Measurements from ENCODE around the gene SPATA17.

Gene SPATA17

GRCh38 chr1:217599154-217599553 lies 32.0 kb upstream of the SPATA17 start:
- Histone ChIP-seq H3K9me3 (ENCODE audit: severe bottlenecking) (no peaks in the 10 kb centered on the region), H3K4me3 (ENCODE audit: low read depth, low read length) (no peak overlapping the region), H3K36me3 (no peaks in the 10 kb centered on the region; the same call in 1 of the 2 replicates), H3K27ac (no peak overlapping the region), H3K27me3 (ENCODE audit: insufficient read depth, low read depth, severe bottlenecking) (no peaks in the 10 kb centered on the region)
- DNase-seq = no peak
- TF ChIP-seq CTCF (IDR thresholded peaks at IDR 0.05; ENCODE audit: low read depth, low read length) = no peak

DNA sequence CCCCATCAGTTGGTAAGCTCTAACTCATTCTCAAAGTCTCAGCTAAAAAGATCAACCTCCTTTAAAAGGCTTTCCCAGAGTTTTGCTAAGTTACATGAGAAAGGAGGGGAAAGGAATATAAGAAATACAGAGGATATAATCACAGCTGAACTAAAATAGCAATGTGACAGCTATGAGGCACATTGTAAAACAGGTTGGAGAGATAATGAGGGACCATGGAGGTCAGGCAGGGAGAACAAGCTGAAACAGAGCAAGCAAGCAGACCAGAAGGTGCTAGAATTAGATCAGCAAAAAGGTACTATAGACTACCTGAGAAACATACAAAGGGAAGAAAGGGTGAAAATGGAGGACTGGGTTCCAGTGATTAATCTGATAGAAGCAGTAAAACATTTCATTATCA lies 28.8 kb upstream of the SPATA17 start:
- TF ChIP-seq CTCF (IDR thresholded peaks at IDR 0.05; ENCODE audit: low read depth, low read length) = no peak
- Histone ChIP-seq H3K4me3 (ENCODE audit: low read depth, low read length) (no peak overlapping the region), H3K27ac (no peak overlapping the region), H3K9me3 (ENCODE audit: severe bottlenecking) (no peaks in the 10 kb centered on the region), H3K27me3 (ENCODE audit: insufficient read depth, low read depth, severe bottlenecking) (no peaks in the 10 kb centered on the region), H3K36me3 (peaks cover 7% of the 10 kb centered on the region)
- DNase-seq = no peak

DNA sequence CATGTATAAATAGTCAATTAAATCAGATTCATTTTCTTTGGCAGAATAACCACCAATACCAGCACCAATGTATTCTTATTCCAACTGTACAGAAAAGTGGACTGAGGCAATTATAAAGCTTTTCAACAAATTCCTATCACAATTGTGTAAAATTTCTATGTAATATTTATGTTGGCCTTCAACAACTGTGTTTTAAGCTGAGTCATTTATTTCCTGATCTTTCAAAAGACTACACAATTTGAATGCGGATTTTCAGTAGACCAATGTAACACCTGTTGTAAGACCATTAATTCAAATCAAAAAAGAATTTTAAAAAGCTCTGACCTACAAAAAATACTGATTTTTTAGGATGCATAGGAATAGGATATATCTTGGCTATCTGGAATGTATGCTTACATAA lies 25.8 kb upstream of the SPATA17 start:
- TF ChIP-seq CTCF (IDR thresholded peaks at IDR 0.05; ENCODE audit: low read depth, low read length) = no peak
- H3K27me3 ChIP-seq (ENCODE audit: insufficient read depth, low read depth, severe bottlenecking) = no peaks in the 10 kb centered on the region
- H3K4me3 ChIP-seq (ENCODE audit: low read depth, low read length) = no peak overlapping the region
- no peaks in the 10 kb centered on the region for H3K9me3 ChIP-seq (ENCODE audit: severe bottlenecking)
- H3K36me3 ChIP-seq = peaks cover 25% of the 10 kb centered on the region
- DNase-seq = no peak
- H3K27ac ChIP-seq = no peak overlapping the region

- Histone ChIP-seq H3K27ac (no peak overlapping the region), H3K9me3 (ENCODE audit: severe bottlenecking) (no peaks in the 10 kb centered on the region), H3K4me3 (ENCODE audit: low read depth, low read length) (no peak overlapping the region), H3K27me3 (ENCODE audit: insufficient read depth, low read depth, severe bottlenecking) (no peaks in the 10 kb centered on the region), H3K36me3 (peaks cover 19% of the 10 kb centered on the region)
- DNase-seq = no peak
- no peak for TF ChIP-seq CTCF (IDR thresholded peaks at IDR 0.05; ENCODE audit: low read depth, low read length)
Measured at GRCh38 chr1:217614200-217614712, 16.9 kb upstream of the SPATA17 start.

- Histone ChIP-seq H3K4me3 (ENCODE audit: low read depth, low read length) (no peak overlapping the region), H3K9me3 (ENCODE audit: severe bottlenecking) (no peaks in the 10 kb centered on the region), H3K27ac (no peak overlapping the region), H3K27me3 (ENCODE audit: insufficient read depth, low read depth, severe bottlenecking) (no peaks in the 10 kb centered on the region), H3K36me3 (peaks cover 18% of the 10 kb centered on the region)
- no peak for DNase-seq
- TF ChIP-seq CTCF (IDR thresholded peaks at IDR 0.05; ENCODE audit: low read depth, low read length) = no peak
Measured at GRCh38 chr1:217617126-217617525, 14.0 kb upstream of the SPATA17 start.

GRCh38 chr1:217620814-217621213 lies 10.3 kb upstream of the SPATA17 start:
- Histone ChIP-seq H3K27ac (no peak overlapping the region), H3K9me3 (ENCODE audit: severe bottlenecking) (no peaks in the 10 kb centered on the region), H3K4me3 (ENCODE audit: low read depth, low read length) (no peak overlapping the region), H3K27me3 (ENCODE audit: insufficient read depth, low read depth, severe bottlenecking) (no peaks in the 10 kb centered on the region), H3K36me3 (peaks cover 18% of the 10 kb centered on the region)
- DNase-seq = no peak
- TF ChIP-seq CTCF (IDR thresholded peaks at IDR 0.05; ENCODE audit: low read depth, low read length) = no peak
